Tibial artery (tissue), 4 donors: ENCODE measurements around the gene RPS2.

Experiments
- DNase-seq, 2 donors: peaks; one replicate each; pipeline ENCODE4 v3.0.0-alpha.2; 2019
- H3K27ac ChIP-seq, 2 donors: fragments of 200-600 bp; sonication (generic) in 1 of 2; 1 replicate in 1 of 2; 2 replicates in 1 of 2; pipeline ENCODE4 v1.5.1; 2018 to 2019; ENCODE audit warnings: mild to moderate bottlenecking in 1 of 2
- H3K27me3 ChIP-seq, 2 donors: fragments of 200-600 bp; sonication (generic) in 1 of 2; one replicate each; pipeline versions ENCODE4 v1.5.1 to v1.6.0; 2016 to 2019
- H3K36me3 ChIP-seq, 3 donors: fragments of 200-600 bp; sonication (generic) in 2 of 3; one replicate each; pipeline ENCODE4 v1.5.1; 2016 to 2019; ENCODE audit warnings: mild to moderate bottlenecking in 2 of 3
- H3K4me1 ChIP-seq, 4 donors: fragments of 200-600 bp; sonication (generic) in 2 of 4; 1 replicate in 3 of 4; 2 replicates in 1 of 4; pipeline ENCODE4 v1.5.1; 2016 to 2019
- H3K4me3 ChIP-seq, 2 donors: fragments of 200-600 bp; sonication (generic) in 1 of 2; 1 replicate in 1 of 2; 2 replicates in 1 of 2; pipeline ENCODE4 v1.5.1; 2018 to 2019; ENCODE audit warnings: mild to moderate bottlenecking in 2 of 2
- H3K9me3 ChIP-seq, 3 donors: fragments of 200-600 bp; sonication (generic) in 1 of 3; one replicate each; pipeline ENCODE4 v1.5.1; 2016 to 2019
- intact Hi-C: fragments of 100-400 bp; cut with DNase I; formaldehyde crosslinking; loops from one replicate; pipeline ENCODE4 v1.15.0; 2023; ENCODE audit warnings: low total_unique reads
- TF ChIP-seq, protein P1 (sequence below), 2 experiments: fragments of 200-600 bp in 1 of 2; fragments of 450-650 bp in 1 of 2; IDR thresholded peaks; one replicate each; pipeline ENCODE4 v1.5.1; 2017 to 2019; ENCODE audit warnings: antibody characterized with exemption in 2 of 2, mild to moderate bottlenecking in 1 of 2, moderate library complexity in 1 of 2

Gene RPS2

DNA sequence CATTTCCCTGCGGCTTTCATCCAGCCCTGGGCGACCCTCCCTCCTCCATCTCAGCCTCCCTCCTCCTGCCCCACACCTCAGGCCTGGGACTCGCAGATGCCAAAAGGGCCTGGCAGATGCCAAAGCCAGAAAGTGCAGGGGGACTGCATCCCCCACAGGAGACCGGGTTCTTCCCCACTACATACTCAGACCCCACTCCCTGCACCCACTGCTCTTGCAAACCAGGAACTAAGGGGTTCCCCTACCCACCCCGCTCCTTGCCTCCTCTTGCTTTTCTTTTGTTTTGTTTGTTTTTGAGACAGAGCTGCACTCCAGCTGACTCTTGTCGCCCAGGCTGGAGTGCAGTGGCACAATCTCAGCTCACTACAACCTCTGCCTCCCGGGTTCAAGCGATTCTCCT is 49.6 kb downstream of the RPS2 start:
- Histone ChIP-seq H3K4me3 (no peak overlapping the region), H3K9me3 (no peaks in the 10 kb centered on the region), H3K36me3 (no peaks in the 10 kb centered on the region), H3K27ac (no peak overlapping the region), H3K27me3 (peaks cover 0 to 84% of the 10 kb centered on the region in 2 donors), H3K4me1 (peaks cover 0 to 14% (median 4%) of the 10 kb centered on the region in 4 donors)
- no peak for DNase-seq
- TF ChIP-seq, protein P1, sequence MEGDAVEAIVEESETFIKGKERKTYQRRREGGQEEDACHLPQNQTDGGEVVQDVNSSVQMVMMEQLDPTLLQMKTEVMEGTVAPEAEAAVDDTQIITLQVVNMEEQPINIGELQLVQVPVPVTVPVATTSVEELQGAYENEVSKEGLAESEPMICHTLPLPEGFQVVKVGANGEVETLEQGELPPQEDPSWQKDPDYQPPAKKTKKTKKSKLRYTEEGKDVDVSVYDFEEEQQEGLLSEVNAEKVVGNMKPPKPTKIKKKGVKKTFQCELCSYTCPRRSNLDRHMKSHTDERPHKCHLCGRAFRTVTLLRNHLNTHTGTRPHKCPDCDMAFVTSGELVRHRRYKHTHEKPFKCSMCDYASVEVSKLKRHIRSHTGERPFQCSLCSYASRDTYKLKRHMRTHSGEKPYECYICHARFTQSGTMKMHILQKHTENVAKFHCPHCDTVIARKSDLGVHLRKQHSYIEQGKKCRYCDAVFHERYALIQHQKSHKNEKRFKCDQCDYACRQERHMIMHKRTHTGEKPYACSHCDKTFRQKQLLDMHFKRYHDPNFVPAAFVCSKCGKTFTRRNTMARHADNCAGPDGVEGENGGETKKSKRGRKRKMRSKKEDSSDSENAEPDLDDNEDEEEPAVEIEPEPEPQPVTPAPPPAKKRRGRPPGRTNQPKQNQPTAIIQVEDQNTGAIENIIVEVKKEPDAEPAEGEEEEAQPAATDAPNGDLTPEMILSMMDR (IDR thresholded peaks at IDR 0.05): no peak
- intact Hi-C loops: no loop called here

GRCh38 chr16:1914084-1914608 is 50.5 kb downstream of the RPS2 start:
- TF ChIP-seq, protein P1 (IDR thresholded peaks at IDR 0.05): no peak
- no peak for DNase-seq
- peaks cover 0 to 84% of the 10 kb centered on the region in 2 donors for H3K27me3 ChIP-seq

DNA sequence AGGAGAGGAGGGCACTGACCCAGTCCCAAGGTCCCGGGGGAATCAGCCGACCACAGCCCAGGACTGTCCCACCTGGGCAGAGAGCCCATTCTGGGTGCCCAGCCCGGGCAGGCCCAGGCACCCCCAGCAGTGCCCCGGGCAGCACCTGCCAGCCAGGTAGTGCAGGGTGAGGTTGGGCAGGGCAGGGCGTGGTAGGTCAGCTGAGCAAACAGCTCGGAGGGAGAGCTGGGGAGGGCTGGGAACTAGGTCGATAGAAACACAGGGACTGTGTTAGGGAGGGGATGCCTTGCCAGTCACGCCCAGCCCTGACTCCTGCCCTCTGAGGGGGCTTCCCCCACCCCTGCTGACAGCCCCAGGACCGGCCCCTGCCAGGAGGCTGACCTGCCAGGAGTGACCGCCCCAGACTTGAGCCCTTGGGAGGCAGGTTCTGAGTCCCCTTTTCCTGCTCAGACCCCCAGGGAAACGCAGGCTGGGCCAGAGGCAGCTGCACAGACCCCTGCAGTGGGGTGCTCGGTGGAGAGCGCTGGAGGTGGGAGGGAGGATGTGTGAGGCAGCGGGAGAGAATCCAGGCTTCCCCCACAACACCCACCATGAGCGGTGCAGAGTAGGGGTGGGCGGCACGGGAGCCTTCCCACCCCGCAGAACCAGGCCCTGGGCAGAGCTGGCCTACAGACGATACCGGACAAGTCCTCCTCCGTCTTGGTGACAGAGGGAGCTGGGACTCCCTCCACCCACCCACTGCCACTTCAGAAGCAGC is 51.1 kb downstream of the RPS2 start:
- no peak overlapping the region for H3K27ac ChIP-seq
- peaks cover 0 to 84% of the 10 kb centered on the region in 2 donors for H3K27me3 ChIP-seq
- TF ChIP-seq, protein P1 (IDR thresholded peaks at IDR 0.05): no peak
- DNase-seq: no peak
- peaks cover 0 to 10% (median 2%) of the 10 kb centered on the region in 4 donors for H3K4me1 ChIP-seq
- H3K9me3 ChIP-seq: no peaks in the 10 kb centered on the region
- H3K4me3 ChIP-seq: no peak overlapping the region
- H3K36me3 ChIP-seq: no peaks in the 10 kb centered on the region
- intact Hi-C loops: no loop called here

More at GRCh38 chr16:1914084-1914608, 50.5 kb downstream of the RPS2 start:
- intact Hi-C loops: no loop called here
- Histone ChIP-seq H3K4me3 (no peak overlapping the region), H3K27ac (no peak overlapping the region), H3K9me3 (no peaks in the 10 kb centered on the region), H3K36me3 (no peaks in the 10 kb centered on the region), H3K4me1 (peaks cover 0 to 14% (median 4%) of the 10 kb centered on the region in 4 donors)

GRCh38 chr16:1912215-1912543 is 52.4 kb downstream of the RPS2 start:
- intact Hi-C loops: no loop called here
- no peak for DNase-seq
- Histone ChIP-seq H3K4me1 (no peaks in the 10 kb centered on the region), H3K27ac (no peak overlapping the region), H3K9me3 (no peaks in the 10 kb centered on the region), H3K36me3 (no peaks in the 10 kb centered on the region), H3K4me3 (no peak overlapping the region), H3K27me3 (peaks cover 0 to 86% of the 10 kb centered on the region in 2 donors)
- TF ChIP-seq, protein P1 (IDR thresholded peaks at IDR 0.05): no peak
